Stimulated activated naive CD8-positive, alpha-beta T cell treated with anti-CD3 and anti-CD28 coated beads, Interleukin-15, amount 100 ng/mL, for 72 hours (primary cell): ENCODE measurements around the gene CCRL2.
"Not testable (repeated sequence)": the region's sequence is repeated elsewhere in the genome, so short reads cannot be mapped to it uniquely, and the experiment has no call there.

Experiments
- ATAC-seq: fragments of 150-1000 bp; cut with Tn5 transposase; 2 replicates; pipeline ENCODE4 v1.10.0; 2021; ENCODE audit warnings: mild to moderate bottlenecking, moderate library complexity
- DNase-seq, 2 donors: peaks; one replicate each; pipeline ENCODE4 v3.0.0; 2021 to 2022
- H3K27ac Mint-ChIP-seq, 2 donors: one replicate each; pipeline ENCODE4 v1.8.0; 2022; ENCODE audit warnings: mild to moderate bottlenecking in 2 of 2, mixed read lengths in 2 of 2, moderate library complexity in 2 of 2
- H3K27me3 Mint-ChIP-seq: one replicate; pipeline ENCODE4 v1.8.0; 2022; ENCODE audit warnings: mixed read lengths
- H3K4me1 Mint-ChIP-seq: one replicate; pipeline ENCODE4 v1.8.0; 2022; ENCODE audit warnings: mild to moderate bottlenecking, mixed read lengths
- H3K4me3 Mint-ChIP-seq, 2 donors: one replicate each; pipeline ENCODE4 v1.8.0; 2022; ENCODE audit warnings: mild to moderate bottlenecking in 2 of 2, mixed read lengths in 2 of 2, moderate library complexity in 1 of 2
- H3K9me3 Mint-ChIP-seq, 2 donors: one replicate each; pipeline ENCODE4 v1.8.0; 2022; ENCODE audit warnings: mixed read lengths in 2 of 2

Gene CCRL2

GRCh38 chr3:46427916-46428833 is 21.1 kb downstream of the CCRL2 start:
- Mint-ChIP-seq H3K4me1 (peaks cover 11% of the 10 kb centered on the region), H3K27ac (no peak overlapping the region)
- no peak for DNase-seq

DNA sequence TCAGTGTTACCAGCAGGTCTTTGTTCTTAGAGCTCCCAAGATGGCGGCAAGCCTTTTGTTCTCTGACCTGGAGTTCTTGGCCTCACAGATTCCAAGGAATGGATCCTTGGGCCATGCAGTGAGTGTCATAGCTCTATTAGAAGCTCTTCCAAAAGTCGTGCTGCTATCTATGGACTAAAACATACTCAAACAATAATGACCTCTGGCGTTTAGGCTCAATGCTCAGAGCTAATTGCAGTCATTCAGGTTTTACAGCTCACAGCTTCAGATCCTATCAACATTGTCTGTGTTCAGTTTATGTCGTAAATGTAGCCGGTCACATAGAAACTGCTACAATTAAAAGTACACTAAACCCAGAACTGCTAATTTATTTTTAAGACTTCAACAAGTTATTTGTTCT is 22.2 kb downstream of the CCRL2 start:
- Mint-ChIP-seq H3K9me3 (peaks cover 7 to 10% of the 10 kb centered on the region in 2 donors), H3K4me3 (no peak overlapping the region), H3K27ac (no peak overlapping the region), H3K27me3 (no peaks in the 10 kb centered on the region), H3K4me1 (peaks cover 11% of the 10 kb centered on the region)
- ATAC-seq: no peak
- no peak for DNase-seq

More at GRCh38 chr3:46427916-46428833, 21.1 kb downstream of the CCRL2 start:
- Mint-ChIP-seq H3K4me3 (no peak overlapping the region), H3K9me3 (peaks cover 7 to 10% of the 10 kb centered on the region in 2 donors), H3K27me3 (no peaks in the 10 kb centered on the region)
- ATAC-seq: no peak

- H3K4me1 Mint-ChIP-seq: peaks cover 11% of the 10 kb centered on the region
- no peaks in the 10 kb centered on the region for H3K27me3 Mint-ChIP-seq
- peaks cover 7 to 10% of the 10 kb centered on the region in 2 donors for H3K9me3 Mint-ChIP-seq
- H3K27ac Mint-ChIP-seq: no peak overlapping the region
- ATAC-seq: no peak
- no peak overlapping the region for H3K4me3 Mint-ChIP-seq
- no peak for DNase-seq
These were observed 22.6 kb downstream of the CCRL2 start for GRCh38 chr3:46429671-46430070.

- H3K4me1 Mint-ChIP-seq: peaks cover 11% of the 10 kb centered on the region
- H3K4me3 Mint-ChIP-seq, H3K27me3 Mint-ChIP-seq, DNase-seq, H3K27ac Mint-ChIP-seq, H3K9me3 Mint-ChIP-seq, ATAC-seq: not testable (repeated sequence)
These were observed 23.8 kb downstream of the CCRL2 start for GRCh38 chr3:46430879-46431278.

DNA sequence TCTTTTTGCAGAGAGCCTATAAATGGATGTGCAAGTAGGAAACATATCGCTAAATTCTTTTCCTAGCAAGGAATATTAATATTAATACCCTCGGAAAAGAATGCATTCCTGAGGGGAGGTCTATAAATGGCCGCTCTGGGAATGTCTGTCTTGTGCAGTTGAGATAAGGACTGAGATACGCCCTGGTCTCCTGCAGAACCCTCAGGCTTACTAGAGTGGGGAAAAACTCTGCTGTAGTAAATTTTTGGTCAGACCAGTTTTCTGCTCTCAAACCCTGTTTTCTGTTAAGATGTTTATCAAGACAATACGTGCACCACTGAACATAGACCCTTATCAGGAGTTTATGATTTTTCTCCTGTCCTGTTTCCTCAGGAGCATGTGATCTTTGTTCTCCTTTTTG is 24.8 kb downstream of the CCRL2 start:
- not testable (repeated sequence) for H3K9me3 Mint-ChIP-seq, H3K27ac Mint-ChIP-seq

DNA sequence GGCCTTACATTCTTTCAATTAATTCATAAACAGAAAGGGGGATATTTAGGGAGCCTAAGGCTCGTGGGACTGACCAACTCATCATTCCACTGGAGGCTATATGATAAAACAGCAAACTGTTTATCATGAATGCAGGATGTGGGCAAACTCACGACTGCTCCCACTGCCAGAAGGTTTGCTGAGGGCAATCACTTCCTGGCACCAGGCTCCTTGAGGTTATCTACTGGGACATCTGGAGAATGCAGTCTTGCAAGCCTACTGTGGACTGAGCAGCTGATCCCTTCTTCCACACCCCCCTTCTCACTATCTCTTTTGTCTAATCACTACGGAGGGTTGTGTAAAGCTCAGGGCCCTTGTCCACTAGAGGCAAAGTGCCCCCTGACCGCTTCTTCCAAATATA is 26.1 kb downstream of the CCRL2 start:
- H3K4me1 Mint-ChIP-seq, DNase-seq, H3K9me3 Mint-ChIP-seq, H3K4me3 Mint-ChIP-seq, H3K27me3 Mint-ChIP-seq, ATAC-seq: not testable (repeated sequence)
- H3K27ac Mint-ChIP-seq: peak overlapping the region in 1 of 2 donors; percentile 7

More for the DNA sequence above, 24.8 kb downstream of the CCRL2 start:
- not testable (repeated sequence) for H3K4me1 Mint-ChIP-seq, H3K27me3 Mint-ChIP-seq, DNase-seq, ATAC-seq, H3K4me3 Mint-ChIP-seq

DNA sequence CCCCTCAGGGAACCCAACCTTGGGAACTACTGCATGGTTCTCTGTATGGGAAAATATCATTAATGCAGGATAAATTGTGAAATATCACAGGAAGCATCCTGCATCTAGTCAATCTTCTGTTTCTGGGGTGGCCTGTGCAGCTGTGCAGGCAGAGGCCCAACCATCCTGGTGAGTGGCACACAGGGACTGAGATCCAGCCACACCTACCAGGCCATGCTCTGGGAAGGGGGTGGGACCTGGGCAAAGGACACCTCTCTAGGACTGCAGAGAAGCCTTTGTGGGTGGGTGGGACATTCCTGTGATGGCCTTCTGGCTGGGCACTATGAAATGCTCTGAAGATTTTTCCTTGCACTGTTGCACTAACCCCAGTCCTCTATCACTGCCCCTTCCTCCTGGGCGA is 26.8 kb downstream of the CCRL2 start:
- Mint-ChIP-seq H3K9me3 (peaks cover 7 to 10% of the 10 kb centered on the region in 2 donors), H3K27me3 (no peaks in the 10 kb centered on the region), H3K27ac (no peak overlapping the region), H3K4me1 (no peaks in the 10 kb centered on the region), H3K4me3 (no peak overlapping the region)
- ATAC-seq: no peak
- no peak for DNase-seq

GRCh38 chr3:46435081-46435726 is 28.1 kb downstream of the CCRL2 start:
- peaks cover 7 to 10% of the 10 kb centered on the region in 2 donors for H3K9me3 Mint-ChIP-seq
- H3K4me3 Mint-ChIP-seq: no peak overlapping the region
- DNase-seq (no peak), ATAC-seq (no peak)
- H3K27ac Mint-ChIP-seq: no peak overlapping the region
- no peaks in the 10 kb centered on the region for H3K27me3 Mint-ChIP-seq
- no peaks in the 10 kb centered on the region for H3K4me1 Mint-ChIP-seq

DNA sequence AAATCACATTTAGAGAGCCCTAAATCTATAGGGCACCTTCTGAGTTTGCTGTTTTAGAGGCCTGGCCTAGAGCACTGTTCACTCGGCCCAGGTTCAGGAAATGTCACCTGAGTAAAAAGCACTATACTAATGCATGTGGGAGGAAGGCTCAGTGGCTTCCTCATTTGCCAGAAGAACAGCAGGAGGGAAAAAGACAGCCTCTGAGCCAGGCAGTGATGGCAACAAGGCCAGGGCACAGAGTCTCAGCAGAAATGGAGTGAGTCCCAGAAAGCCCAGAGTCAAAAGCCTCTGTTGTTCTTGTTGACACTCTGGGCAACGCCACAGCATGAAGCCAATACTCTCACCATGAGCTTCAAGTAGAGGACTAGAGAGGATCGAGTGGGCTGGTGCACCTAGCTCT is 31.8 kb downstream of the CCRL2 start:
- no peaks in the 10 kb centered on the region for H3K9me3 Mint-ChIP-seq
- H3K4me1 Mint-ChIP-seq: peaks cover 20% of the 10 kb centered on the region
- DNase-seq (no peak), ATAC-seq (no peak)
- H3K4me3 Mint-ChIP-seq: no peak overlapping the region
- H3K27me3 Mint-ChIP-seq: no peaks in the 10 kb centered on the region
- no peak overlapping the region for H3K27ac Mint-ChIP-seq

GRCh38 chr3:46440531-46441294 is 33.7 kb downstream of the CCRL2 start:
- Mint-ChIP-seq H3K27me3 (no peaks in the 10 kb centered on the region), H3K4me3 (peak overlapping the region in 1 of 2 donors; percentile 1), H3K9me3 (no peaks in the 10 kb centered on the region), H3K4me1 (peaks cover 20% of the 10 kb centered on the region), H3K27ac (no peak overlapping the region)
- ATAC-seq (peak; percentile 100), DNase-seq (peak; percentile 14 to 51)

DNA sequence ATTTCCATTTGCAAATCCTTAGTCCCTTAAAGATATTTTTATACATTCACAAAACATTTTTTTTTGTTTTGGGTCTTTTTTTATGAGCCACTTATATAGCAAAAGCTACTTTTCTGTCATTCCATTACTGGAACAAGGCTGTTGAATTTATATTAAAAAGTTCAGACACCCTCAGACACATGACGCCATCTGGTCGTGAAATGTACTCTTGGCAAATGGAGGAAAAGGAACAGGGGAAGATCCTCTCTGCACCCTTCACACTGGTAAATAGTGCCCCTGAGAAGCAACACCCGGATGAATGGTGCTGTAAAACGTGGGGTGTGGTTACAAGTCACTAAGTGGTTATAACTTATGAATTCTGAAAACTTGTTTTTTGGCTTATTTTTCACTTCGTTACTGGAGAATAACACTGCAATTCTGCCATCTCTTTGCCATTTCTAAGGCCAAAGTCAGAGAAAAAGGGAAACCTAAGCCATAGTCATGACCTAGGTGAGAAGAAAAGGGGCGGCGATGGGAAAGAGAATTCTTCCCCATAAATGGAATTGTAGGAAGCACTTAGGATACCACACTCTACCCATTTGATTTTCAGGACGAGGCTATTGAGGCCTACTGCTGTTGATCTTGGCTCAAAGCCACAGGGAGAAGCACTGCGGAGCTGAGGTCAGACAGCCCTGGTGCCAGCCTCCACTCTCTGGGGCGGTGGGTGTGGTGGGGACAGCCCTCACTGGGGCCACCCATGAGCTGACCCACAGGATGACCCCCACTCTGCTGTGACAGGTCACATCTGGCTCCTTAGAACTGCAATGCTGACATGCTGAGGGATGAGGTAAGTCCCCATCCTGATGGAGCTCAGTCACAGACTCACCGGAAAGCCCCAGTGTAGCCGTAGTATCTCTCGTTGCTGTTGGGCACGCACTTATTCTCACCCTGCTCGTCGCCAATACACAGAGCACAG is 35.8 kb downstream of the CCRL2 start:
- Mint-ChIP-seq H3K4me3 (no peak overlapping the region), H3K9me3 (no peaks in the 10 kb centered on the region), H3K27ac (no peak overlapping the region), H3K27me3 (no peaks in the 10 kb centered on the region), H3K4me1 (peaks cover 20% of the 10 kb centered on the region)
- no peak for ATAC-seq
- no peak for DNase-seq

DNA sequence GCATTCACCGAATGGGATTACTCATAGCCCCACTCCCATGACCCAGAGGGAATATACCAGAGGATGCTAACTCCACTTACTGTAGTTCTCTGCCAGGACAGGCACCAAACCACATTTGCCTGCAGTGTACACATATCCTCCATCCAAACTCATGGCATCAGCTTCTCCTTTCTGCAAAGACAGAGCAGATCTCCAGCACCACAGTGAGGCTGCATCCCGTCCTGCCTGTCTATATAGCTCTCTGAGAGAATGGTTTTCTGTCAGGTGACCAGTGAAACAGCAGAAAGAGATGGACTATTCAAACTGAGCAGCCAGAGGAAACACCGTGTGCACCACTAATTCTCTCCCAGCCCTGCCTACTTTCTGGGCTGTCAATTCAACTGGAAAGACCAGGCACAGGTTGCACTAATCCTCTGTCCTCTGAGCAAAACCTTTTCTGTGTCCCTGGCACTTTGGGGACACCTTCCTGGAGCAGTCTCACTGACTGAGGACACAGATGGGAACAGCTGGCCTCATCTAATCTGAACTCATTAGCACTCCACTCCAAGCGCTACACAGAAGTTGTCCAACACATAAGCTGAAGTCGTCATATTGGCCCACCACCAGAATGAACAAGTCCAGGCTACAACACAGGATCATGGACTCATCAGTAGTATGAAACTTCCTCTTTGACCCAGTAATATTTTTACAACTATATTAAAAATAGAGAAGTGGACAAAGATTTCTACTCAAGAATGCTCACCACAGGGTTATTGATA is 40.3 kb downstream of the CCRL2 start:
- ATAC-seq: no peak
- Mint-ChIP-seq H3K27ac (no peak overlapping the region), H3K9me3 (no peaks in the 10 kb centered on the region), H3K27me3 (peaks cover 10% of the 10 kb centered on the region), H3K4me1 (no peaks in the 10 kb centered on the region), H3K4me3 (no peak overlapping the region)
- DNase-seq: no peak

DNA sequence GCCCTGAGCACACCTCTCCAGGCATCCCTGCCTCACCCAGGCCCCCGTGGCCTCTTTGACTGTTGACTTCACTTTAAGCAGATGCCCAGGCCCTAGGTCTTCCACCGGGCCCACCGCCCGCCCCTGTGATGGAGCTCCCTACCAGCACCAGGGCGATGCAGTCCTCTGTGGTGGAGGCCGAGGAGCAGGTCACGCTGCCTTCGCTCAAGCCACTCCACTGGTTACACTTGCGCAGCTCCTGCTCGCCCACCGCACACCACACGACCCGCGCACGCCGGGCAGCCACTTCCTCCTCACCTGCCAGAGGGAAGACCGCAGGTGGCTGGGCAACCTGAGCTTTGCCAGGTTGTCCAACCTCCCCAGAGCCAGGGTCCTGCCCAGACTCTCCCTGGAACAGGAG is 41.7 kb downstream of the CCRL2 start:
- no peak for ATAC-seq

More for the DNA sequence above, 41.7 kb downstream of the CCRL2 start:
- H3K9me3 Mint-ChIP-seq: no peaks in the 10 kb centered on the region
- no peak for DNase-seq
- H3K4me3 Mint-ChIP-seq: no peak overlapping the region
- peak overlapping the region in 1 of 2 donors; percentile 59 for H3K27ac Mint-ChIP-seq
- H3K4me1 Mint-ChIP-seq: no peaks in the 10 kb centered on the region
- H3K27me3 Mint-ChIP-seq: peaks cover 10% of the 10 kb centered on the region
